GM18526 (cell line): ENCODE measurements around the gene ELAPOR2.

ENCODE experiments used
- POLR2A ChIP-seq: IDR thresholded peaks from 3 replicates; pipeline ENCODE4 v1.6.1; 2011; ENCODE audit not compliant: insufficient read length; ENCODE audit errors: extremely low read depth

ELAPOR2 gene

DNA sequence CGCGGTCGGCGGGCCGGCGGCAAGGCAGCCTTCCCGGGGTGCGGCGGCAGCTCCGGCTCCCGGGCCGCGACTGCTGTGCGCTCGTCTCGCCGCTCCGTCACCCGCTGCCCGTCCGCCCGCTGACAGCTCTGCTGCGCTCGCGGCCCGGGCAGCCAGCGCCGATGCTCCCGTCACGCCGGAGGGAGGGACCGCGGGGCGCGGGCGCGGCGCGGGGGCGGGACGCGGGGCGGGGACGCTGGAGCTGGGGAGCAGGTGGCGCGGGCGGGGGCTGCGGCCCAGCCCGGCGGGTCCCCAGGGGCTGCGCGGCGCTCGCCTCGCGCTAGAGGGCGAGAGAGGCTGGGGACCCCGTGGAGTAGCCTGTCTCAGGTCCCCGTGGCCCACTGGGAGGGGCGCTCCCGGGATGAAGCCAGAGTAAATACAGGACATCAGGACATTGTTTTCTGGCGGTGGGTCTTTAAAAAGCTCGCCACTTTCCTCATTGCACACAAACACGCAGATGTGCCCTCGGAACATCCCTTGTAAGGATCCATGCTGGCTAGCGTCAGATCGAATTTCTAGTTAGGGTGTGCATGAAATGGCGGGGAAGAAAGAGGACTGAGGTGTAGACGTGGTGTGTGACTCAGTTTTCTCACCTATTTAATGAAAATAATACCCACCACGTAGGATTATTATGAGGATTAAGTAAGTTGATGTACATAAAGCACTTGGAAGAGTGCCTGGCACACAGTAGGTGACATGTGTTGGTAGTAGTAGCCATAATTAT lies at the start of gene ELAPOR2:
Gene ELAPOR2 (minus strand): TSS at position 130 of the 763 bp plus-strand sequence. CDS start 141 bp downstream, outside the sequence.
- peak; percentile 23 for TF ChIP-seq POLR2A

DNA sequence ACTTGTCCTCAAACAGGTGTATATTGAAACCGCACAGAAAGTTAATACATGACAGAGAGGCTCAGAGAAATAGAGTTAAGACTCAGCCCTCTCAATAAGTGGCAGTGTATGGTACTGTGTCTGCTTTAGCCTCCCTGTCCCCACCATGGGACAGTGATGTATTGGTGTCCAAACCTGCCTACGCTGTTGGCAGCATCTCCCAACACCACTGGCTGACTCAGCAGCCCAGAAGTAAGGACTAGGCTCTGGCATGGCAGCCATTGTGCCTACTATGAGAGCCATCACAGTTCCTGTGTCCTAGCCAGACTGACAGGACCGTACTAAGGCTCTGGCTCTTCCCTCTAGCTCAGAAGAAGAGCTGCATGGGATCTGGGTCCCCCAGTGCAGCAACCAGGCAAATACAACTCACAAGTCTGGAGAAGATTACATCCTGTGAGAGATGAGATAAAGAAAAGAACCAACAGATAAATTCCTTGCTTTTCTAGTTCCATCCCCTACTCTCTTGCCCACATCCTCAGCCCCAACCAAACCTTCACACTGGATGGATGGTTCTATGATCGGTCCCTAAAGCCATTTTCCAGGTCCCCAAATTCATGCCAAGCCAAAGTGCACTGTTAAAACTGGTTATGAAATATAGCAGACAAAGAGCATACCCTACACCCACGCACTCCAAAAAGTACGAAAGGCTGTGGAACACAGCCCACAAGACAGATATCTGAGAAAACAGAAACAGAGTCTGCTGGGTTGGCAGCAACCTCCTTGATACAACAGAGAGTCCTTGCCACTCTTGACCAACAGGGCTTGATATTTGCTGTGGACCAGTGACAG lies 48.7 kb upstream of the ELAPOR2 start:
- TF ChIP-seq POLR2A, result no peak

- TF ChIP-seq POLR2A, result no peak
Observed at GRCh38 chr7:87106974-87107612, 47.6 kb upstream of the ELAPOR2 start.

DNA sequence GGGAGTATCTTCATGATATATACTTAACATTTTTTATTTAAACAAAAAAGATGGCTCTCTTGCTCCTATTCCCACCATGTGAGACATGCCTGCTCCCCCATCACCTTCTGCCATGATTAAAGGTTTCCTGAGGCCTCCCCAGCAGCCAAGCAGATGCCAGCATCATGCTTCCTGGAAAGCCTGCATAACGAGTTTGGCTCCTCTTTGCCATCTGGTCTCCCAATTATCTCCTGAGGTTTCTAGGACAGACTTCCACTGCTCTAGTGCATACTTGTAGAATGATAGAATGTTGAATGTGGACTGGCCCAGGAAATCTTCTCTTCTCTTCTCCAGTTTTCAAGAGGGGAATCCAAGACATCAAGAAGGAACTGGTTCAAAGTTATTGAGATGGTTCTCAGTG lies 45.9 kb upstream of the ELAPOR2 start:
- no peak for TF ChIP-seq POLR2A

DNA sequence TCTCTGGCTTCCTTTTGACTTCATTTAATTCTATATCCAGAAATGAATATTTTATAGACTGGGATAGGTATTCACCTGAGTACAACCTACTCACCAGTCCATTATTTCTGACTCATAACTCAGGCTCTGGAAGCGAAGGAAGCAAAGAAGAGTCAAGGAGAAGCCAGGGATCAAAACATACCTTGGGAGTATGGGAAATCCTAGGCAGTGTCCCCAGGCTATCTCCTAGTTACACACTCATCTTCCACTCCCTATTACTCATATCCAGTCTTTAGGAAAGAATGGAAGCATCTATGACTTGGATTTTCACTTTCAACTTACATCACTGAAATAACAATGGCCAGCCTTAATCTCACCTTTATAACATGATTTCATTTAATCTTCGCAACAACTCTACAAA lies 40.9 kb upstream of the ELAPOR2 start:
- no peak for TF ChIP-seq POLR2A

GRCh38 chr7:87094322-87094721 lies 34.9 kb upstream of the ELAPOR2 start:
- TF ChIP-seq POLR2A, result no peak

GRCh38 chr7:87092568-87093091 lies 33.2 kb upstream of the ELAPOR2 start:
- TF ChIP-seq POLR2A, result no peak

DNA sequence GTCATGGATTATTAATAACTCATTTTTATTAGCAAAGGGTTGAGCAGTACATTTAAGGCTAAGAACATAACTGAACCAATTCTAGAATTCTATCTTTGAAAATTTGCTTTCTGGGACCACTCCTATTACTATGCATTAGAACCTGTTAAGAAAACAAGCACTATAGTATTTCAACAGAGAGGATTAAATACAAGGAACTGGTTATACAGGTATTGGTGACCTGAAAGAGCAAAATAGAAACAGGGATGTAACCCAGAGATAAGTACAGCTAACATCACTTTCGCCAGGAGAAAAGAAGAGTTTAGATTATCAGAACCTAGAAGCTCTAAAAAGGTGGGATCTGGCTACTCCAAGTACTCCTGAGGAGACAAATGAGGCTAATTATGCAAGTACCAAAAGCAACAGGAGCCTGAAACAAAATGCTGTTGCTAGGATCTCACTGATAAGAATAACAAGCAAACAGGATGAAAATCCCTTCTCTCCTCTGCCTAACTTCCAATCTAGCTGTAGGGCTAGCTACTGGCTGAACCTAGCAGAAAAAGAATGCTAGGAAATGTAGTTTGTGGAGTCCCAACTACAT lies 32.1 kb upstream of the ELAPOR2 start:
- no peak for TF ChIP-seq POLR2A

DNA sequence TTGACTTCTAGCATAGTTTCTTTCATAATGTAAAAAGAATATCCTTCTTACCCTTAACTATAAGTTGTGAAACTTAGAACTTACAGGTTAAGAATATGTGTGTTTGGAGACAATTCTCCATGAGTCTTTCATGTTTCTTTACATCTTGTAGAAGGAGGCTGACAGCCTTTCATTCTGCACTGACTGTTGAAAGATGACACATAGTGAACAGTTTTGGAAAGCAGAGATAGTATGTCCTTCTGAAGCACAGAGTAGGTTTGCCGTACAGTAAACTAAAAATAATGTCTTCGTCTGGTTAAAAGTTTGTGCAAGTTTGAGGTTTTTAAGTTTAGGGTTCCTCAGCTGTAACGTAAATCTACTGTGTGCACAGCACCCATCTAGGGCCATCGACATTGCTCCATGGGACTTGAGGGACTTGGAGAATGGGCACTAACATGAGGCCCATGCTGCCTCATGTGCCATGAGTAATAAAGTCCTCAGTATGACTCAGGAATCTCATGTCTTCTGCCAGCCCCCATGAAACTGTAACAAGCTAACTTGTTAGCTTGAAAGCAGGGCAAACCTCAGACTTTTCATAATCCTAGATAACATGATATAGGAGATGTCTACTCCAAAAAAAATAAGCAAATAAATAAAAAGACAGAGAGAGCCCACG lies 24.5 kb upstream of the ELAPOR2 start:
- no peak for TF ChIP-seq POLR2A

GRCh38 chr7:87082675-87083074 lies 23.2 kb upstream of the ELAPOR2 start:
- no peak for TF ChIP-seq POLR2A

DNA sequence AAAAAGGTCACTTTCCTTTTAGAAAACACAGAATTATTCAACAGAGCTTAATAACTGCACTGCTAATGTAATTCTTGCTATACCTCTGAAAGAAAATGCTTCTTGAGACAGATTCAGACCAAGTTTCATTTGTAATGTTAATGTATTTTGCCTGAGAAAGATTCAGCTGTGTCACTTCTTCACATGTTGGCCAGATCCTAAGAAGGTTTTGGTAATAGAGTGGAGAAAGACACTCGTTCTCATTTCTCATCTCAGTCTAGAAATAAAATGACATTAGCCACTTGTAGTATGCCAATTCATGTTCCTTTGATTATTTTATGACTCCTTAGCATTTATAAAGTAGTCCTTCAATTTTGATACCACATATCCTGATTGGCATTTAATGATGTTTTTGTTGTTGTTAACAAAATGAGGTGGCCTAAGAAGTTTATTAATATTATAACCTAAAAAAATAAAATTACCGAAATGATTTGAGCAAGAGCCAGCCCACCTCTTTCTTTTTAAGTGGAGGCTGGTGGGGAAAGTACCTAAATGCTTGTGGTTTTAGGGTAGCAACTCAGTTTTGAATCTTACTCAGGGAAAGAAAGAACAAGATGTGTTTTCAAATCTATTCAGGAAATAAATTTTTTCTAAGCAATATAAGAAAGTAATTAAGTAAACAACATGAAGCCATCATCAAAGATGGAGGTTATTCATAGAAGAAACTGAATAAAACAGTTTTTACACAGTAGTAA lies 16.4 kb upstream of the ELAPOR2 start:
- no peak for TF ChIP-seq POLR2A

- no peak for TF ChIP-seq POLR2A
Observed at GRCh38 chr7:87067788-87068187, 8.3 kb upstream of the ELAPOR2 start.

DNA sequence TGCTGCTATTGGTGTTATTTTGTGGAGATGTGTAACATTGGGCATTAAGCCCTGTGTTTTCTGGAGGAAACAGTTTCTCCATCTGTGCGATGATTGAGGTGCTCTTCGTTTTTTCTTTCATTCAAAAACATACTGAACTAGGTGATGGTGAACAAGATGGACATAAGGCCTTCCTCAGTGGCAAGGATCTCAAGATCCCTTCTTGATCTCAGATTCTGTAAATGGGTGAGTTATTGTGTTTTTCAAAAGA lies 759 bp upstream of the ELAPOR2 start:
- no peak for TF ChIP-seq POLR2A

- no peak for TF ChIP-seq POLR2A
Observed at GRCh38 chr7:87058744-87059524, 520 bp downstream of the ELAPOR2 start.

DNA sequence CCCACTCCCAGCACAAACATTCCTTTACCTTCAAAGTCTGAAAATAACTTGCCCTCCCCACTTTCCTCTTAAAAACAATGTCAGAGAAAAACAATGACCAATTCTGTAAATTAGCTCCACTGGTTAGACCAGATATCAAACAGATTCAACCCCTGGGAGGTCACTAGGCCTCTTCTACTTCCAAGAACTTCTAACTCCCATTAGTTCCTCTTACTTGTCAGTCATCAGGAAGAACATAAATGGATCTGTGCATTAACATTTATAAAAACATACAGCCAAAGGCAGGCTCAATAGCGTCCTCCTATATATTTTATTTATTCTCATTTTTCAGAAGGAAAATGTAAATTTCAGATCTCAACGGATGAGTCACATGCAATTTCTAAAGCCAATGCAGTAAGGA lies 2.2 kb downstream of the ELAPOR2 start:
- TF ChIP-seq POLR2A, result no peak
